VCaP (cell line): ENCODE measurements around the gene ERAS.
"Not testable (repeated sequence)": the region's sequence is repeated elsewhere in the genome, so short reads cannot be mapped to it uniquely, and the experiment has no call there.

Source experiments
- H3K27ac ChIP-seq: fragments of 450-650 bp; 2 replicates; pipeline ENCODE4 v1.5.1; 2017
- CTCF ChIP-seq: fragments of 450-650 bp; conservative IDR thresholded peaks from 2 replicates; pipeline ENCODE4 v1.5.1; 2017; ENCODE audit warnings: mild to moderate bottlenecking, moderate library complexity

ERAS gene

GRCh38 chrX:48815266-48815665, 11.0 kb upstream of the ERAS start:
- no peak for TF ChIP-seq CTCF

GRCh38 chrX:48816014-48816810, 10.1 kb upstream of the ERAS start:
- H3K27ac ChIP-seq, result no peak overlapping the region
- no peak for TF ChIP-seq CTCF

More at GRCh38 chrX:48815266-48815665, 11.0 kb upstream of the ERAS start:
- no peak overlapping the region for H3K27ac ChIP-seq

- no peak for TF ChIP-seq CTCF
- H3K27ac ChIP-seq, result no peak overlapping the region
Observed at GRCh38 chrX:48818098-48818497, 8.2 kb upstream of the ERAS start.

- TF ChIP-seq CTCF, result no peak
- no peak overlapping the region for H3K27ac ChIP-seq
Observed at GRCh38 chrX:48818866-48819265, 7.4 kb upstream of the ERAS start.

- not testable (repeated sequence) for H3K27ac ChIP-seq
Observed at GRCh38 chrX:48819394-48819793, 6.9 kb upstream of the ERAS start.

GRCh38 chrX:48823053-48823452, 3.3 kb upstream of the ERAS start:
- H3K27ac ChIP-seq, result no peak overlapping the region
- TF ChIP-seq CTCF, result no peak

- H3K27ac ChIP-seq, result no peak overlapping the region
- no peak for TF ChIP-seq CTCF
Observed at GRCh38 chrX:48824066-48824465, 2.2 kb upstream of the ERAS start.

GRCh38 chrX:48826876-48827653, 752 bp downstream of the ERAS start:
- no peak for TF ChIP-seq CTCF
- H3K27ac ChIP-seq, result no peak overlapping the region
